Breast epithelium (tissue), 4 donors: Measurements from ENCODE around the gene GMDS. TPM values are rescaled to one million over a fixed set of nuclear protein-coding genes. Genes with fewer than 3 reads are reported as not detected.

Experiments
- DNase-seq, 2 donors: peaks; one replicate each; pipeline ENCODE4 v3.0.0-alpha.2; 2019; ENCODE audit warnings: low spot score in 2 of 2
- H3K27ac ChIP-seq, 2 donors: fragments of 200-600 bp; sonication (generic) in 1 of 2; one replicate each; pipeline ENCODE4 v1.5.1; 2016 to 2019; ENCODE audit warnings: mild to moderate bottlenecking in 1 of 2
- H3K27me3 ChIP-seq, 2 donors: fragments of 200-600 bp; sonication (generic) in 1 of 2; one replicate each; pipeline versions ENCODE4 v1.5.1 to v1.6.0; 2017 to 2019; ENCODE audit warnings: control low read depth in 1 of 2, mild to moderate bottlenecking in 1 of 2
- H3K36me3 ChIP-seq: fragments of 200-600 bp; one replicate; pipeline ENCODE4 v1.5.1; 2019
- H3K4me1 ChIP-seq, 2 donors: fragments of 200-600 bp; sonication (generic); one replicate each; pipeline ENCODE4 v1.5.1; 2016 to 2019; ENCODE audit warnings: control low read depth in 1 of 2
- H3K4me3 ChIP-seq, 3 donors: fragments of 200-600 bp; sonication (generic); 1 replicate in 2 of 3; 2 replicates in 1 of 3; pipeline ENCODE4 v1.5.1; 2016 to 2019; ENCODE audit warnings: mild to moderate bottlenecking in 3 of 3, moderate library complexity in 2 of 3
- H3K9me3 ChIP-seq, 2 donors: fragments of 200-600 bp; sonication (generic) in 1 of 2; one replicate each; pipeline ENCODE4 v1.5.1; 2016 to 2019; ENCODE audit warnings: control low read depth in 1 of 2
- CTCF ChIP-seq, 3 donors: fragments of 450-650 bp; IDR thresholded peaks; one replicate each; pipeline ENCODE4 v1.5.1; 2016 to 2017; ENCODE audit warnings: antibody characterized with exemption in 3 of 3, mild to moderate bottlenecking in 3 of 3, moderate library complexity in 3 of 3
- POLR2A ChIP-seq: fragments of 450-650 bp; IDR thresholded peaks from one replicate; pipeline ENCODE4 v1.6.1; 2016; ENCODE audit warnings: antibody characterized with exemption, mild to moderate bottlenecking, moderate library complexity
- POLR2AphosphoS5 ChIP-seq, 3 donors: sonication (generic); formaldehyde crosslinking; IDR thresholded peaks; one replicate each; pipeline ENCODE4 v1.6.1; 2017; ENCODE audit warnings: antibody characterized with exemption in 3 of 3
- intact Hi-C: fragments of 100-400 bp; cut with DNase I; formaldehyde crosslinking; loops from one replicate; pipeline ENCODE4 v1.15.1; 2023; ENCODE audit warnings: low total_unique reads
- total RNA-seq, 3 donors: library from RNA; depleted of rRNA; stranded (reverse); fragments of >200 nt; gene quantifications; one replicate each; pipeline ENCODE4 v1.1.0, GENCODE V29; 2016

The GMDS gene
- total RNA-seq, 3 donors from 2014 or later: 7.5 to 29.2 (median 17.0) TPM

DNA sequence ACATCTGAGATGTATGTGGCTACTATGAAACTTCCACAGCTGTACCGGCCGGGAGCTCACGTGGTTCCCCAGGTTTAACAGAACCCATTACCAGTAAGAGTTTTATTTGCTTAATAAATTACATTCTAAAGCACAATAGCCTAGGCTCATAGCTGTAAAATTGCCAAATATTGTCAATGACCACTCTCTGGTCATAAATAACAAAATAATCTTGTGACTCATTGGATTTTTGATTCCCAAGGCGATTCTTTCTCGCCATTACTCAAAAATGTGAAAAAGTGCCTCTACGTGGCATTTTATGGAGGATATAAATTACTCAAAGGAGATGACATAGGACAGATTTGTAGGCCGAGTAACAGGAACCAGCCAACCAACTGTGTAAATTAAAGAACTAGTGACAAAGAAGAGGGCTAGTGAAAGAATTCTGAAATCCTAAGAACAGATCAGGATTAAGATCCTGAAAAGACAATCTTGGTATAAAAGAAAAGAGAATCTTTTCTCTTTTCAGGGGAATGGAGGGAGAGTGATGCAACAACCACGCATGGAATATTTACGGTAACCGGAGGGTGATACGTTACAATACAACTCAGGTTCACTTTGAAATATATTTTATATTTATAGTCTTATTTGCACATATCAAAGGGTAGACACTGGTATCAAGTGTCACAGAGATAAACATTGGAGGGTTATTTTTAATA is 436.0 kb downstream of the GMDS start:
- no peaks in the 10 kb centered on the region for H3K4me1 ChIP-seq
- no peak for TF ChIP-seq POLR2A
- TF ChIP-seq POLR2AphosphoS5 (IDR thresholded peaks at IDR 0.05): no peak
- TF ChIP-seq CTCF (IDR thresholded peaks at IDR 0.05): no peak
- H3K9me3 ChIP-seq: no peaks in the 10 kb centered on the region
- no peak overlapping the region for H3K27ac ChIP-seq
- no peaks in the 10 kb centered on the region for H3K36me3 ChIP-seq
- no peaks in the 10 kb centered on the region for H3K27me3 ChIP-seq
- H3K4me3 ChIP-seq: no peak overlapping the region
- DNase-seq: no peak
- intact Hi-C loops: no loop called here

- Histone ChIP-seq H3K9me3 (no peaks in the 10 kb centered on the region), H3K27ac (no peak overlapping the region), H3K4me1 (no peaks in the 10 kb centered on the region), H3K27me3 (no peaks in the 10 kb centered on the region), H3K36me3 (no peaks in the 10 kb centered on the region), H3K4me3 (no peak overlapping the region)
- intact Hi-C loops: no loop called here
- no peak for TF ChIP-seq POLR2AphosphoS5 (IDR thresholded peaks at IDR 0.05)
- TF ChIP-seq CTCF (IDR thresholded peaks at IDR 0.05): no peak
- TF ChIP-seq POLR2A: no peak
- DNase-seq: no peak
Measured at GRCh38 chr6:1806935-1807334, 438.5 kb downstream of the GMDS start.

DNA sequence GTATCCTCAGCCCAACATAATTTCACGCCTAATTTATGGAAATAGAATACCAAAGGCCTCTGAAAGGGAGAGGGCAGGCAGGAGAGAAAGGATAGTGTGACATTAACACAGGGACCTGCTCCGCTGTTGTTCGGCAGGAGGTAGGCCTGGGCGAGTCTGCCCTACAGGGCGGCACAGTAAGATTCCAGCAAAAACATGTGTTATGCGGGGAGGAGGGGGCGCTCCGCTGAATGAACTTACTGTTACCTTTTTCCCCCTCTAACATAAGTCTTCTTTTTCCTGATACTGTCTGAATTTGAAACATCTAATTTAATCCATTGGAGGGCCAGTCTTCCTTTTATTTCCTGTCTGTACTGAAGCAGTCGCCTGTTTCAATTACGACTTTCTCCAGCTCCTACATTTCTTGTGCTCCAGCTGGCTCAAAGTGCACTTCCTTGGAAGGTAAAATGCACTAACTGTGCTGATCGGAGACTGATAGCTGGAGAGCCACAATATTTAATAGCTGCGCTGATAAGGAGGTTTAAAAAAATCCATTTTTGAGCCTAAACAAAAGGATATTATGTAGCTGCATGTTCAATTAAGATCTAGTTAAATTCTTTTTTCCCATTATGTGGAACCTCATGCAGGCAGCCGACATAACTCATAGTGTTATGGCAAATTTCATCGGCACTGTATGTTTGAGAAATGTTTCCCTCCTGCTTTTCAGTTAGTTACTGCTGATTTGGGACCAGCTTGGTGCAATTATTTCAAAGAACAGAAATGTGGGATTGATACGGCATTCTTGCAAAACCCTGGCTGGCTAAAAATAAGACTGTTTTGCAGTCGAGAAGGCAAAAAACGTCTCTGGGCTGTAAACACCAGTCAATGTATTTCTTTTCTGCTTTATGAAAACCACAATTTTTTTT is 442.7 kb downstream of the GMDS start:
- H3K36me3 ChIP-seq: no peaks in the 10 kb centered on the region
- DNase-seq: no peak
- H3K4me1 ChIP-seq: no peaks in the 10 kb centered on the region
- TF ChIP-seq CTCF (IDR thresholded peaks at IDR 0.05): no peak
- TF ChIP-seq POLR2A: no peak
- TF ChIP-seq POLR2AphosphoS5 (IDR thresholded peaks at IDR 0.05): no peak
- no peak overlapping the region for H3K27ac ChIP-seq
- H3K4me3 ChIP-seq: no peak overlapping the region
- intact Hi-C loops: no loop called here
- no peaks in the 10 kb centered on the region for H3K9me3 ChIP-seq
- no peaks in the 10 kb centered on the region for H3K27me3 ChIP-seq

GRCh38 chr6:1801401-1801800 is 444.0 kb downstream of the GMDS start:
- Histone ChIP-seq H3K4me3 (no peak overlapping the region), H3K27ac (no peak overlapping the region), H3K27me3 (no peaks in the 10 kb centered on the region), H3K9me3 (no peaks in the 10 kb centered on the region), H3K36me3 (no peaks in the 10 kb centered on the region), H3K4me1 (no peaks in the 10 kb centered on the region)
- TF ChIP-seq POLR2A (no peak), POLR2AphosphoS5 (IDR thresholded peaks at IDR 0.05) (no peak), CTCF (IDR thresholded peaks at IDR 0.05) (no peak)
- no peak for DNase-seq
- intact Hi-C loops: no loop called here

GRCh38 chr6:1800845-1801244 is 444.6 kb downstream of the GMDS start:
- H3K9me3 ChIP-seq: no peaks in the 10 kb centered on the region
- H3K4me1 ChIP-seq: no peaks in the 10 kb centered on the region
- H3K4me3 ChIP-seq: no peak overlapping the region
- no peak overlapping the region for H3K27ac ChIP-seq
- DNase-seq: no peak
- no peaks in the 10 kb centered on the region for H3K36me3 ChIP-seq
- TF ChIP-seq POLR2AphosphoS5 (IDR thresholded peaks at IDR 0.05) (no peak), POLR2A (no peak), CTCF (IDR thresholded peaks at IDR 0.05) (no peak)
- H3K27me3 ChIP-seq: no peaks in the 10 kb centered on the region
- intact Hi-C loops: no loop called here
